Ovary (tissue), 9 donors: ENCODE results near the gene FAM234B. TPM values are rescaled to one million over a fixed set of nuclear protein-coding genes. Genes with fewer than 3 reads are reported as not detected.

ENCODE experiments used
- DNase-seq, 5 donors: peaks; one replicate each; pipeline ENCODE4 v3.0.0-alpha.2; 2019 to 2020
- H3K27ac ChIP-seq, 2 donors: fragments of 200-600 bp; one replicate each; pipeline versions ENCODE4 v1.5.1 to v1.8.0; 2019 to 2022
- H3K27me3 ChIP-seq: fragments of 200-600 bp; one replicate; pipeline ENCODE4 v1.8.0; 2022
- H3K36me3 ChIP-seq: fragments of 200-600 bp; sonication (generic); one replicate; pipeline ENCODE4 v1.5.1; 2019
- H3K4me1 ChIP-seq: one replicate; pipeline ENCODE4 v1.8.1; 2013; ENCODE audit warnings: mild to moderate bottlenecking, moderate library complexity; ENCODE audit not compliant: insufficient read depth
- H3K4me3 ChIP-seq: fragments of 200-600 bp; sonication (generic); one replicate; pipeline ENCODE4 v1.5.1; 2017
- H3K9me3 ChIP-seq, 2 donors: fragments of 200-600 bp in 1 of 2; sonication (generic) in 1 of 2; one replicate each; pipeline versions ENCODE4 v1.5.1 to v1.8.1; 2013 to 2019; ENCODE audit warnings: mild to moderate bottlenecking in 1 of 2, moderate library complexity in 1 of 2
- CTCF ChIP-seq, 3 donors: fragments of 450-650 bp in 2 of 3; fragments of 200-600 bp in 1 of 3; IDR thresholded peaks; one replicate each; pipeline versions ENCODE4 v1.5.1 to v1.8.0; 2016 to 2022; ENCODE audit warnings: antibody characterized with exemption in 3 of 3, mild to moderate bottlenecking in 1 of 3
- EP300 ChIP-seq: sonication (generic); formaldehyde crosslinking; IDR thresholded peaks from one replicate; pipeline ENCODE4 v1.6.1; 2017; ENCODE audit warnings: antibody characterized with exemption
- POLR2A ChIP-seq: fragments of 450-650 bp; IDR thresholded peaks from one replicate; pipeline ENCODE4 v1.6.1; 2017; ENCODE audit warnings: antibody characterized with exemption, mild to moderate bottlenecking, moderate library complexity
- WGBS, 3 donors: extraction: QIAGEN DNeasy Blood & Tissue Kit in 1 of 3; methylation state at CpG; one replicate each; pipeline versions ENCODE4 v1.1.5 to v1.1.7; 2013 to 2017; 5-methylcytosine and 5-hydroxymethylcytosine counted together
- intact Hi-C, 4 donors: fragments of 100-400 bp; cut with DNase I; formaldehyde crosslinking; loops; one replicate each; pipeline versions ENCODE4 v1.11.0 to v1.15.1; 2022 to 2023
- polyA plus RNA-seq, 2 donors: library from polyadenylated mRNA; stranded (reverse); fragments of 200-250 nt in 1 of 2; fragments of 350-450 nt in 1 of 2; fragmentation: Illumina TruSeq in 1 of 2; extraction: RNeasy Lipid Tissue Mini Kit (QIAGEN cat#74804) in 1 of 2; gene quantifications; one replicate each; pipeline ENCODE4 v1.2.3, GENCODE V29; 2013 to 2014
- total RNA-seq, 7 donors: library from RNA; depleted of rRNA in 2 of 7; stranded (reverse); fragments of >200 nt in 2 of 7; fragmentation: NEBNext Ultra II Directional in 3 of 7; extraction: Animal tissue kit (Norgen Biotek cat#: 25700) in 3 of 7; gene quantifications; one replicate each; pipeline versions ENCODE4 v1.1.0 to v1.2.4, GENCODE V29; 2016 to 2023
- donor health status: DM: no; HTN: no; CAD: no; lungs with moderate emphysema.
- donor health status: DM: no; HTN: no; CAD: no.
- donor health status: Bipolar disorder and iron deficiency.
- donor health status: DM: yes; HTN: yes; CAD: no.
- donor health status: DM: no; HTN: no; CAD: no.
- donor health status: DM: yes; HTN: yes; CAD: no.

FAM234B gene
- total and polyA plus RNA-seq, 9 donors, result 2.1 to 9.4 (median 5.7) TPM

GRCh38 chr12:13119826-13120225, 75.6 kb downstream of the FAM234B start:
- TF ChIP-seq CTCF (IDR thresholded peaks at IDR 0.05), result no peak
- TF ChIP-seq EP300, result no peak
- TF ChIP-seq POLR2A, result no peak
- H3K36me3 ChIP-seq, result no peaks in the 10 kb centered on the region
- no peaks in the 10 kb centered on the region for H3K9me3 ChIP-seq
- H3K4me3 ChIP-seq, result no peak overlapping the region
- intact Hi-C loops, result no loop called here
- no peaks in the 10 kb centered on the region for H3K4me1 ChIP-seq
- WGBS, 3 donors, result 89 to 98% (median 91%) methylated on average over 2 of the region's 2 CpGs
- H3K27me3 ChIP-seq, result no peaks in the 10 kb centered on the region
- no peak for DNase-seq
- no peak overlapping the region for H3K27ac ChIP-seq

- TF ChIP-seq POLR2A (no peak), CTCF (IDR thresholded peaks at IDR 0.05) (no peak), EP300 (no peak)
- H3K4me1 ChIP-seq, result no peaks in the 10 kb centered on the region
- H3K27ac ChIP-seq, result no peak overlapping the region
- H3K27me3 ChIP-seq, result no peaks in the 10 kb centered on the region
- intact Hi-C loops, result no loop called here
- no peak overlapping the region for H3K4me3 ChIP-seq
- DNase-seq, result no peak
- no peaks in the 10 kb centered on the region for H3K36me3 ChIP-seq
- WGBS, 3 donors, result 69 to 79% (median 77%) methylated on average over 3 of the region's 3 CpGs
- H3K9me3 ChIP-seq, result no peaks in the 10 kb centered on the region
Observed at GRCh38 chr12:13120413-13120812, 76.2 kb downstream of the FAM234B start.

- H3K9me3 ChIP-seq, result no peaks in the 10 kb centered on the region
- no peak for DNase-seq
- H3K27ac ChIP-seq, result no peak overlapping the region
- TF ChIP-seq CTCF (IDR thresholded peaks at IDR 0.05) (no peak), POLR2A (no peak), EP300 (no peak)
- H3K27me3 ChIP-seq, result no peaks in the 10 kb centered on the region
- no peaks in the 10 kb centered on the region for H3K4me1 ChIP-seq
- no peaks in the 10 kb centered on the region for H3K36me3 ChIP-seq
- intact Hi-C loops, result no loop called here
- WGBS, 3 donors, result 80 to 91% (median 83%) methylated on average over 5 of the region's 5 CpGs
- no peak overlapping the region for H3K4me3 ChIP-seq
Observed at GRCh38 chr12:13121568-13121967, 77.4 kb downstream of the FAM234B start.

- Histone ChIP-seq H3K27me3 (no peaks in the 10 kb centered on the region), H3K9me3 (no peaks in the 10 kb centered on the region), H3K36me3 (no peaks in the 10 kb centered on the region), H3K4me1 (no peaks in the 10 kb centered on the region), H3K27ac (no peak overlapping the region), H3K4me3 (no peak overlapping the region)
- 77 to 87% (median 78%) methylated on average over 8 of the region's 8 CpGs for WGBS, 3 donors
- intact Hi-C loops, result no loop called here
- DNase-seq, result no peak
- TF ChIP-seq POLR2A, result no peak
- TF ChIP-seq EP300, result no peak
- no peak for TF ChIP-seq CTCF (IDR thresholded peaks at IDR 0.05)
Observed at GRCh38 chr12:13124656-13125505, 80.7 kb downstream of the FAM234B start.
